ENCODE measurements around the gene SLC8A1. TPM values are rescaled to one million over a fixed set of nuclear protein-coding genes. Genes with fewer than 3 reads are reported as not detected.

The SLC8A1 gene
- total and polyA plus RNA-seq, 2 of the 13 experiments (the other 11 are each of a cell fraction or from before 2014, with no cell fraction given), result not detected

DNA sequence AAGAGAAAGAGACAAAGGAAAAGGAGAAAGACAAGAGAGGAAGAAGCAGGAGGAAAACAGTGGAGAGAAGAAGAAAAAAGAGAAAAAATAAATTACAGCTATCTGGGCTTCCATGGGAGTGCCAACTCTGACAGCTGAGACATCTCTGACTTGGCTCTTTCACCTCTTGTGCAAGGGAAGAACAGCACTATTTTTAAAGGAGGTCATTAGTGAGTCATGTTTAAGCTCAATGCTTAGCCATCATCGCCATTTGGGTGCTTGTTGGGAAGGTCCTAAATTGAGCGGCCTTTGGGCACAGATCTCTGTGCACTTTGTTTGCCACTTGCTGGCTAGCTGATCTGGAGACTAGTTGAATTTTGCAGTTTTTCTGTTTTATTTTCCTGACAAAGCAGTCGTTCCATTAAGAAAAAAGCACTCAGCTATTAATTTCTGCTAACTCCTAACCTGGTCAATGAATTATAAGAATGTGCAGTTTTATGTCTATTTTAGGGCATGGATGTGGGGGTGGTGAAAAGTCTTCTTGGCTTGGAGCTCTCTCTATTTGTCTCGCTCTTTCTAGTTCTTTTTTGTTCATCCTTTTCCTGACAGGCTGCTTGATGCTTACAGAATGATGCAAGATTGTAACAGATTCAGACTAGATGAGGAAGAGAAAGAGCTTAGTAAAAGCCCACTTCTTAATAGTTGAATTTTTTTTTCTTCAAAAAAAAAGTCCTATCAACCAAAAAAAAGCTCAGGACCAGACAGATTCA lies 231.5 kb downstream of the SLC8A1 start:
- H4K20me1 ChIP-seq (ENCODE audit: insufficient read depth, low read length), result no peaks in the 10 kb centered on the region
- no peak overlapping the region for H3K9ac ChIP-seq (ENCODE audit: insufficient read depth, low read depth, low read length)
- H3K9me3 ChIP-seq (ENCODE audit: low read length), result no peaks in the 10 kb centered on the region
- FAIRE-seq (no peak), DNase-seq (ENCODE audit: low spot score) (no peak), ATAC-seq (no peak)
- no peak overlapping the region for H3K4me3 ChIP-seq (replicated peaks in 1 of 3; ENCODE audit: insufficient read depth in 1 of 3, low read depth in 2 of 3, low read length in 3 of 3)
- H2AFZ ChIP-seq (ENCODE audit: low read length), result no peak overlapping the region
- H3K27ac ChIP-seq (ENCODE audit: extremely low read length, insufficient read depth, low read length), result no peak overlapping the region
- H3K4me1 ChIP-seq (ENCODE audit: insufficient read depth, low read length), result no peaks in the 10 kb centered on the region
- H3K4me2 ChIP-seq (ENCODE audit: low read depth, low read length), result no peak overlapping the region
- H3K79me2 ChIP-seq (ENCODE audit: insufficient read depth, low read length), result no peaks in the 10 kb centered on the region
- CTCF ChIA-PET (ENCODE audit: low intra/inter-chr PET ratio, low total read pairs), result no interaction called here
- no peak for TF ChIP-seq ELF4 (CRISPR knock-in tag; IDR thresholded peaks at IDR 0.05; ENCODE audit: borderline replicate concordance)
- TF ChIP-seq ZNF329 (CRISPR knock-in tag; IDR thresholded peaks at IDR 0.05; ENCODE audit: low read depth), result no peak
- TF ChIP-seq ZNF124 (CRISPR knock-in tag; IDR thresholded peaks at IDR 0.05), result no peak
- no peak for TF ChIP-seq NFE2L2 (IDR thresholded peaks at IDR 0.05; ENCODE audit: low read length)
- no peak for TF ChIP-seq ZNF776 (CRISPR knock-in tag; IDR thresholded peaks at IDR 0.05)
- TF ChIP-seq NFKBIZ (CRISPR knock-in tag; IDR thresholded peaks at IDR 0.05), result no peak
- TF ChIP-seq ZNF607 (CRISPR knock-in tag; IDR thresholded peaks at IDR 0.05; ENCODE audit: borderline replicate concordance), result no peak
- no peak for TF ChIP-seq ZNF687 (CRISPR knock-in tag; IDR thresholded peaks at IDR 0.05)
- TF ChIP-seq SIX1 (CRISPR knock-in tag; IDR thresholded peaks at IDR 0.05; ENCODE audit: borderline replicate concordance), result no peak
- no TSS peak for BruUV-seq (replicated peaks)
- 28% methylated on average over 4 of the region's 4 CpGs for WGBS (ENCODE audit: low lambda C conversion rate)
- H3K27me3 ChIP-seq (ENCODE audit: control insufficient read depth in 1 of 2, insufficient read depth in 2 of 2, low read length in 2 of 2), result no peaks in the 10 kb centered on the region
- intact Hi-C loops (cut with micrococcal nuclease; ENCODE audit: unreplicated experiment), result no loop called here
- H3K36me3 ChIP-seq (replicated peaks in 1 of 2; ENCODE audit: control insufficient read depth in 1 of 2, insufficient read depth in 2 of 2, low read length in 2 of 2), result no peaks in the 10 kb centered on the region
- POLR2A ChIA-PET, result no interaction called here
- in situ Hi-C loops (cut with HindIII; ENCODE audit: extremely low pct_ligation_motif_present, low pct_unique_long_range_greater_than_20kb), result no loop called here
